Subcutaneous adipose tissue (tissue), 4 donors: ENCODE results near the gene PLAAT1. TPM values are rescaled to one million over a fixed set of nuclear protein-coding genes. Genes with fewer than 3 reads are reported as not detected.

Source experiments
- total RNA-seq, 4 donors: library from RNA; depleted of rRNA; stranded (reverse); fragments of >200 nt; gene quantifications; one replicate each; pipeline ENCODE4 v1.1.0, GENCODE V29; 2016
- TF ChIP-seq, protein P1 (sequence below): fragments of 450-650 bp; IDR thresholded peaks from one replicate; pipeline ENCODE4 v1.5.1; 2016; ENCODE audit warnings: low read depth, mild to moderate bottlenecking, control low read depth, antibody characterized with exemption, moderate library complexity

Gene PLAAT1
- total RNA-seq, 4 donors from 2014 or later = 0.66 to 1.8 TPM; not detected in 2

DNA sequence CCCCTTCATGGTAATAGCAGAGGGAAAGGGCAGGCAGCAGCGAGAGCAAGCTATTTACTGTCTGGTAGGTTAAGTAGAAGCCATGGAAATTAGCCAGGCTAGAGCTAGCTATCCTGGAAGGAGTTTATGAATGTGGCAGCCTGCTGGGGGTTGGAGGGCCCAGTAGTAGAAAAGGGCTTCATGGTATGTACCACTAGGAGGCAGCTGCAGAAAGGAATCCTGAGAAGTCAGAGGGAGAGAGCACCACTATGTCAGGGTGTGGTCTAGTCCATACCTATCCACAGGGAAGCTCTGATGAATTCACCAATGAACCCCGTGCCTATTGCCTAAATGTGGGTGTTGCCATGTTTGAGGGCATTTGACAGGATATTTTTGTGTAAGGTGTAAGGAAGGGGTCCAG, 55.0 kb downstream of the PLAAT1 start:
- TF ChIP-seq, protein P1, sequence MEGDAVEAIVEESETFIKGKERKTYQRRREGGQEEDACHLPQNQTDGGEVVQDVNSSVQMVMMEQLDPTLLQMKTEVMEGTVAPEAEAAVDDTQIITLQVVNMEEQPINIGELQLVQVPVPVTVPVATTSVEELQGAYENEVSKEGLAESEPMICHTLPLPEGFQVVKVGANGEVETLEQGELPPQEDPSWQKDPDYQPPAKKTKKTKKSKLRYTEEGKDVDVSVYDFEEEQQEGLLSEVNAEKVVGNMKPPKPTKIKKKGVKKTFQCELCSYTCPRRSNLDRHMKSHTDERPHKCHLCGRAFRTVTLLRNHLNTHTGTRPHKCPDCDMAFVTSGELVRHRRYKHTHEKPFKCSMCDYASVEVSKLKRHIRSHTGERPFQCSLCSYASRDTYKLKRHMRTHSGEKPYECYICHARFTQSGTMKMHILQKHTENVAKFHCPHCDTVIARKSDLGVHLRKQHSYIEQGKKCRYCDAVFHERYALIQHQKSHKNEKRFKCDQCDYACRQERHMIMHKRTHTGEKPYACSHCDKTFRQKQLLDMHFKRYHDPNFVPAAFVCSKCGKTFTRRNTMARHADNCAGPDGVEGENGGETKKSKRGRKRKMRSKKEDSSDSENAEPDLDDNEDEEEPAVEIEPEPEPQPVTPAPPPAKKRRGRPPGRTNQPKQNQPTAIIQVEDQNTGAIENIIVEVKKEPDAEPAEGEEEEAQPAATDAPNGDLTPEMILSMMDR = no peak

DNA sequence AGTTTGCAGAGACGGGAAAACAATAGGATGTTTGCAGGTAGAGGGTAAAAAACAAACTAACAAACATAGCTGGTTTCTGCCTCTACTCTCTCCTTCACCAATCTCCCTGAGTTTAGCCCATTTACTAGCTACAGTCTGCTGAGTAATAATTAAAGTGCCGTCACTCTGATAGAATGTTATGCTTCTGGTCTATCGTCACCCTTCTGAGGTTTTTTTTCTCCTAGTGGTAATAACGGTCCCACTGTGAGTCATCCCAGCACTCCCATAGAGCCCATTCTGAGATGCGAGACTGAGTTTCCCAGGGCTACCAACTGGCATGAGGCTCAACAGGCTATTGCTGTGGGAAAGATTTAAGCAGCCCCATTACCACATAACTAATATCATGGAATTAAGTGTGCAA, 56.4 kb downstream of the PLAAT1 start:
- TF ChIP-seq, protein P1 = no peak

- TF ChIP-seq, protein P1 = no peak
Measured at GRCh38 chr3:193301433-193301832, 60.4 kb downstream of the PLAAT1 start.

- TF ChIP-seq, protein P1 = no peak
Measured at GRCh38 chr3:193305356-193305755, 64.3 kb downstream of the PLAAT1 start.

DNA sequence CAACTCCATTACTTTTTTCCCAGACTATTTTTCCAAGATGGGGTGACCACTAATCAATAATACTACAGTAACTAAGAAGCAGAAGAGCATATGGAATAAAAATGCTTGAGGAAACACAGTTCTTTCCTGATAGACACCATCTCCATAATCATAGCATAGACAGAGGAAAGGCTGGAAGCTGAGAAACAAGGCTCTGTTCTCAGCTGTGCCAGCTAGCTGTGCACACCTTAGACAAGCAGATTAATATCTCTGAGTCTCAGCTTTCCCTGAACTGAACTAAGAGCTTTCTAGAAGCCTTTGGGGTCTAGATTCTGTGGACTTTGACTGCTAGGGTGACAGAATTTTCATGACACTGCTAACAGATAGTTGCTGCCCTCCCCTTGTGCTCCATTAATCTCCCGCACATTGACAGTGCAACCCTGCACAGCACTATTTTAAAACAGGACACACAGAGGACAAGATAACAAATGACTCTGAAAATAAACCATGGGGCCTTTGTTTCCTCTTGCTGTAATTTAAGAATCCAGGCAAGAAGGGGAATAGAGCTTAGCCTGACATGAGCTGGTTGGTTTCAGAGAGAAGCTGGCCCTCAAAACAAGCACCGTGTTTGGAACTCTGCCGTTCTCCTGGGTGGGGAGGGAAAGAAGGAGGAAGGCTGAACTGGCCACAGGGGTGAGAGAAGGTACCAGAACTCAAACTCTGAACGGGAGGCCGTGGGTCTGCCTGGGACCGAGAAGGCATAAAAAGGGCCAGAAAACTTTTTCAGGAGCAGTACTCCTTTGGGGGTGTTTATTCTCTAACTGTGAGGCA, 70.1 kb downstream of the PLAAT1 start:
- TF ChIP-seq, protein P1 = no peak

DNA sequence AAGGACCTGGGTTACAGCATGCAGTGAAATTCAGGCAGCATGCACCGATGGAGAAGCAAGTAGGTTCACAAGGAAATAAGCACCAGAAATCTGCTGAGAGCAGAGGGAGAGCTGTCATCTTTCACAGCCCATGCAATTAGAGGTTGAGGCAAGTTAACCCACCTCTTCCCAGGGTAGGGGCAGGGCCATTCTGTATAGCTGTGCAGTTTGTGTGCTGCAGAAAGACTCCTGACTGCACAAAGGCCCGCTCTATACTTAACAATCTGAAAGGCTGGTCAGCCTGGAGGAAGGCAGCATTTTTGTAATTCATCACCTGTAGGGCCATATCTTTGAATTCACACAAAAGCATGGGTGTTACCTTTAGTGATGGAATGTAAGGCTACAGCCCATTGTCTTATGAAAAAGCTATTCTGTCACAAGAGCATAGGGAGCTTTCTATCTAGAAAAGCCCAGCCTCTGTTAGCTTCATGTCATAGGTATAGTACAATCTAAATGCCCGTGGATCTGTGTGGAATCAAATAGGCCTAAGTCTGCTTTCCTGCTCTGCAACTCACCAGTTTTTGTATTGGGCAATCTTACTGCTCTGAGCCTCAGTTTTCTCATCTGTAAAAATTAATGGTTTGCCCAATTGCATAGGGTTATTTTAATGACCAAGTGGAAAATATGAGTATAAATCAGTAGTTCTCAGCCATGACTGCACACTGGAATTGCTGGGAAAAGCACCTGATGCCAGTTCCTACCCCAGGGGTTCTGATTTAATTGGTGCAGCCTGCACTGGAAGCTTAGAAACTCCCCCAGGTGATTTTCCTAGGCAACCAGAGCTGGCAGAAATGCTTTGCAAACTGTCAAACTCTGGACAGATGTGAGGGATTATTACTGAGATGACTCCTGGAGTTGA, 72.3 kb downstream of the PLAAT1 start:
- TF ChIP-seq, protein P1 = no peak

- TF ChIP-seq, protein P1 = no peak
Measured at GRCh38 chr3:193314161-193314560, 73.1 kb downstream of the PLAAT1 start.
